ENCODE results near the gene ERO1A.

- TF ChIP-seq CTCF (IDR thresholded peaks at IDR 0.05) (no peak), EP300 (IDR thresholded peaks at IDR 0.05) (no peak), POLR2A (IDR thresholded peaks at IDR 0.05) (no peak)
Measured at GRCh38 chr14:52735921-52736489, 40.6 kb upstream of the ERO1A start.

All from tibial nerve (tissue), 4 donors.